ENCODE results near the gene MYOM1. TPM values are rescaled to one million over a fixed set of nuclear protein-coding genes. Genes with fewer than 3 reads are reported as not detected.

Gene MYOM1
- total RNA-seq, 1 experiment from 2014 or later, result 0.37 TPM

GRCh38 chr18:3157086-3157485 lies 62.7 kb downstream of the MYOM1 start:
- H3K27me3 ChIP-seq (replicated peaks; ENCODE audit: insufficient read depth, low read depth, low read length, poor library complexity), result no peaks in the 10 kb centered on the region
- CTCF ChIA-PET, result no interaction called here
- no peaks in the 10 kb centered on the region for H3K36me3 ChIP-seq (ENCODE audit: insufficient read depth, low read length, poor library complexity, severe bottlenecking)
- DNase-seq (ENCODE audit: low spot score), result no peak
- no peaks in the 10 kb centered on the region for H3K4me1 ChIP-seq (ENCODE audit: insufficient read depth, low read length, poor library complexity, severe bottlenecking)
- BruUV-seq (replicated peaks), result no TSS peak
- H3K9me3 ChIP-seq (ENCODE audit: low read depth, low read length, poor library complexity, severe bottlenecking), result no peaks in the 10 kb centered on the region
- no peak overlapping the region for H3K4me3 ChIP-seq (ENCODE audit: low read depth, low read length, poor library complexity, severe bottlenecking)
- POLR2A ChIA-PET (ENCODE audit: low non-redundant PET), result no interaction called here
- intact Hi-C loops (cut with micrococcal nuclease; ENCODE audit: unreplicated experiment), result no loop called here
- H3K27ac ChIP-seq (ENCODE audit: low read depth, low read length, poor library complexity, severe bottlenecking), result no peak overlapping the region
- TF ChIP-seq, protein P1, sequence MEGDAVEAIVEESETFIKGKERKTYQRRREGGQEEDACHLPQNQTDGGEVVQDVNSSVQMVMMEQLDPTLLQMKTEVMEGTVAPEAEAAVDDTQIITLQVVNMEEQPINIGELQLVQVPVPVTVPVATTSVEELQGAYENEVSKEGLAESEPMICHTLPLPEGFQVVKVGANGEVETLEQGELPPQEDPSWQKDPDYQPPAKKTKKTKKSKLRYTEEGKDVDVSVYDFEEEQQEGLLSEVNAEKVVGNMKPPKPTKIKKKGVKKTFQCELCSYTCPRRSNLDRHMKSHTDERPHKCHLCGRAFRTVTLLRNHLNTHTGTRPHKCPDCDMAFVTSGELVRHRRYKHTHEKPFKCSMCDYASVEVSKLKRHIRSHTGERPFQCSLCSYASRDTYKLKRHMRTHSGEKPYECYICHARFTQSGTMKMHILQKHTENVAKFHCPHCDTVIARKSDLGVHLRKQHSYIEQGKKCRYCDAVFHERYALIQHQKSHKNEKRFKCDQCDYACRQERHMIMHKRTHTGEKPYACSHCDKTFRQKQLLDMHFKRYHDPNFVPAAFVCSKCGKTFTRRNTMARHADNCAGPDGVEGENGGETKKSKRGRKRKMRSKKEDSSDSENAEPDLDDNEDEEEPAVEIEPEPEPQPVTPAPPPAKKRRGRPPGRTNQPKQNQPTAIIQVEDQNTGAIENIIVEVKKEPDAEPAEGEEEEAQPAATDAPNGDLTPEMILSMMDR (conservative IDR thresholded peaks at IDR 0.05; ENCODE audit: low read depth, low read length), result no peak
- no peak for TF ChIP-seq EZH2 (IDR thresholded peaks at IDR 0.05; ENCODE audit: borderline replicate concordance, low read depth, low read length, poor library complexity, severe bottlenecking)

GRCh38 chr18:3156325-3156640 lies 63.5 kb downstream of the MYOM1 start:
- ChIA-PET POLR2A (ENCODE audit: low non-redundant PET) (interaction anchor here (0.6 kb wide), 1 partner anchor 228 kb away, joined by 3 read pairs; no protein-coding TSS in a partner anchor), CTCF (interaction anchor here (0.7 kb wide), 1 partner anchor 52 kb away, joined by 4 read pairs; no protein-coding TSS in a partner anchor)
- no peaks in the 10 kb centered on the region for H3K36me3 ChIP-seq (ENCODE audit: insufficient read depth, low read length, poor library complexity, severe bottlenecking)
- intact Hi-C loops (cut with micrococcal nuclease; ENCODE audit: unreplicated experiment), result no loop called here
- TF ChIP-seq EZH2 (IDR thresholded peaks at IDR 0.05; ENCODE audit: borderline replicate concordance, low read depth, low read length, poor library complexity, severe bottlenecking), result no peak
- TF ChIP-seq, protein P1 (conservative IDR thresholded peaks at IDR 0.05; ENCODE audit: low read depth, low read length), result no peak
- no peak overlapping the region for H3K4me3 ChIP-seq (ENCODE audit: low read depth, low read length, poor library complexity, severe bottlenecking)
- H3K9me3 ChIP-seq (ENCODE audit: low read depth, low read length, poor library complexity, severe bottlenecking), result no peaks in the 10 kb centered on the region
- BruUV-seq (replicated peaks), result no TSS peak
- no peak overlapping the region for H3K27ac ChIP-seq (ENCODE audit: low read depth, low read length, poor library complexity, severe bottlenecking)
- DNase-seq (ENCODE audit: low spot score), result no peak
- H3K27me3 ChIP-seq (replicated peaks; ENCODE audit: insufficient read depth, low read depth, low read length, poor library complexity), result no peaks in the 10 kb centered on the region
- no peaks in the 10 kb centered on the region for H3K4me1 ChIP-seq (ENCODE audit: insufficient read depth, low read length, poor library complexity, severe bottlenecking)

DNA sequence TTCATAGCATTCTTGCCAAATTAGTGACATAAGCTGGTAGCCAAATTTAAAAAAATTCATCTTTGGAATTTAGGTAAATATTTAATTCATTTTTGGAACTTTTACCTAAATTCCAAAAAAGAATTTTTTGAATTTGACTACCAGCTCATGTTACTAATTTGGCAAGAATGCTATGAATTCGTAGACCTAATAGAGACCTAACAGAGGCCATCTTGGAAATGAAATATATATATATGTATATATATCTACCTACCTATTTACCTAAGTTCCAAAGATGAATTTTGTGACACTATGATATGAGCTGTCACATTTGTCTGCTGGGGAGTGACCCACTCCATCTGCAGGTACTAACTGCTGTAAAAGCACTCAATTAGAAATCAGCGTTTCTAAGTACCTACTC lies 65.6 kb downstream of the MYOM1 start:
- intact Hi-C loops (cut with micrococcal nuclease; ENCODE audit: unreplicated experiment), result loop anchor here (5.0 kb wide), 2 partner anchors 93 to 222 kb away; partner anchors contain the start of gene MYL12A
- Histone ChIP-seq H3K4me3 (ENCODE audit: low read depth, low read length, poor library complexity, severe bottlenecking) (no peak overlapping the region), H3K4me1 (ENCODE audit: insufficient read depth, low read length, poor library complexity, severe bottlenecking) (peaks cover 4% of the 10 kb centered on the region), H3K27ac (ENCODE audit: low read depth, low read length, poor library complexity, severe bottlenecking) (no peak overlapping the region), H3K36me3 (ENCODE audit: insufficient read depth, low read length, poor library complexity, severe bottlenecking) (no peaks in the 10 kb centered on the region), H3K9me3 (ENCODE audit: low read depth, low read length, poor library complexity, severe bottlenecking) (no peaks in the 10 kb centered on the region), H3K27me3 (replicated peaks; ENCODE audit: insufficient read depth, low read depth, low read length, poor library complexity) (no peaks in the 10 kb centered on the region)
- CTCF ChIA-PET, result no interaction called here
- no peak for TF ChIP-seq EZH2 (IDR thresholded peaks at IDR 0.05; ENCODE audit: borderline replicate concordance, low read depth, low read length, poor library complexity, severe bottlenecking)
- TF ChIP-seq, protein P1 (conservative IDR thresholded peaks at IDR 0.05; ENCODE audit: low read depth, low read length), result no peak
- POLR2A ChIA-PET (ENCODE audit: low non-redundant PET), result no interaction called here
- BruUV-seq (replicated peaks), result no TSS peak
- DNase-seq (ENCODE audit: low spot score), result no peak
